AG10803 (cell line): ENCODE results near the gene TUBGCP4.
"Not testable (repeated sequence)": the region's sequence is repeated elsewhere in the genome, so short reads cannot be mapped to it uniquely, and the experiment has no call there.

Experiments
- DNase-seq: peaks from one replicate; pipeline ENCODE4 v3.0.0; 2010; ENCODE audit warnings: low read depth
- H3K4me3 ChIP-seq: 2 replicates; pipeline ENCODE4 v1.5.1; 2011; ENCODE audit warnings: mild to moderate bottlenecking, low read length, control low read depth
- CTCF ChIP-seq: conservative IDR thresholded peaks from 2 replicates; pipeline ENCODE4 v1.5.1; 2011; ENCODE audit warnings: mild to moderate bottlenecking, low read length, control low read depth, inconsistent platforms

Gene TUBGCP4

GRCh38 chr15:43376017-43376705, 5.3 kb downstream of the TUBGCP4 start:
- H3K4me3 ChIP-seq = no peak overlapping the region
- DNase-seq = peak; percentile 28
- TF ChIP-seq CTCF = peak; percentile 86

- no peak for DNase-seq
- TF ChIP-seq CTCF = no peak
- H3K4me3 ChIP-seq = no peak overlapping the region
Observed at GRCh38 chr15:43378601-43379000, 7.7 kb downstream of the TUBGCP4 start.

GRCh38 chr15:43382310-43382709, 11.4 kb downstream of the TUBGCP4 start:
- H3K4me3 ChIP-seq = no peak overlapping the region
- no peak for TF ChIP-seq CTCF
- no peak for DNase-seq

DNA sequence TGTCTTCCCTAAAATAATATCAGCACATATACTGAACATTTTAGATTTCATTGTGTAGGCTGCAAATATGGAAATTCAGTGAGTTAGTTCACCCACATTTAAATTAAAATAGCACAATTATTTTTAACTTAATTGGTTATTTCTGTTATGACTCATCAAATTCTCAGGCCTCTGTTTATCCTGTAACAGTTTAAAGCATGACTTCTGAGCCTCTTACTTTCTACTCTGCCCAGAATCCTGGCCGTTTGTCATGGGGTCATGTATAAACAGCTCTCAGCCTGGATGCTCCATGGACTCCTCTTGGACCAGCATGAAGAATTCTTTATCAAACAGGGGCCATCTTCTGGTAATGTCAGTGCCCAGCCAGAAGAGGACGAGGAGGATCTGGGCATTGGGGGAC, 12.2 kb downstream of the TUBGCP4 start:
- TF ChIP-seq CTCF = no peak
- DNase-seq = peak; percentile 19
- no peak overlapping the region for H3K4me3 ChIP-seq

DNA sequence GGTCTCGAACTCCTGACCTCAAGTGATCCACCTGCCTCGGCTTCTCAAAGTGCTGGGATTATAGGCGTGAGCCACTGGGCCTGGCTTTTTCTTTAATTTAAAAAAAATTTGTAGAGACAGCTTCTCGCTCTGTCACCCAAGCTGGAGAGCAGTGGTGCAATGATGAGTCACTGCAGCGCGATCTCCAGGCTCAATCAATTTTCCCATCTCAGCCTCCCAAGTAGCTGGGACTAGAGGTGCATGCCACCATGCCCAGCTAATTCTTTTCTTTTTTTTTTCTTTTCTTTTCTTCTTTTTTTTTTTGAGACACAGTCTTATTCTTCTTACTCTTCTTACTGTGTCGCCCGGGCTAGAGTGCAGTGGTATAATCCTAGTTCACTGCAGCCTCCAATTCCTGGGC, 19.8 kb downstream of the TUBGCP4 start:
- H3K4me3 ChIP-seq = no peak overlapping the region
- peak; percentile 21 for DNase-seq
- TF ChIP-seq CTCF = no peak

DNA sequence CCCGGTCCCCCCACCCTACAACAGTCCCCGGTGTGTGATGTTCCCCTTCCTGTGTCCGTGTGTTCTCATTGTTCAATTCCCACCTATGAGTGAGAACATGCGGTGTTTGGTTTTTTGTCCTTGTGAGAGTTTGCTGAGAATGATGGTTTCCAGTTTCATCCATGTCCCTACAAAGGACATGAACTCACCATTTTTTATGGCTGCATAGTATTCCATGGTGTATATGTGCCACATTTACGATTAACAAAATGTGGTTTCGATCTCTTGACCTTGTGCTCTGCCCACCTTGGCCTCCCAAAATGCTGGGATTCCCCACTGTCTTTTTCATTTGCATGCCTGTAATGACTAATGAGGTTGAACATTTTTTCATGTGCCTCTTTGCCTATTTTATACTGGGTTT, 22.7 kb downstream of the TUBGCP4 start:
- DNase-seq, H3K4me3 ChIP-seq: not testable (repeated sequence)

DNA sequence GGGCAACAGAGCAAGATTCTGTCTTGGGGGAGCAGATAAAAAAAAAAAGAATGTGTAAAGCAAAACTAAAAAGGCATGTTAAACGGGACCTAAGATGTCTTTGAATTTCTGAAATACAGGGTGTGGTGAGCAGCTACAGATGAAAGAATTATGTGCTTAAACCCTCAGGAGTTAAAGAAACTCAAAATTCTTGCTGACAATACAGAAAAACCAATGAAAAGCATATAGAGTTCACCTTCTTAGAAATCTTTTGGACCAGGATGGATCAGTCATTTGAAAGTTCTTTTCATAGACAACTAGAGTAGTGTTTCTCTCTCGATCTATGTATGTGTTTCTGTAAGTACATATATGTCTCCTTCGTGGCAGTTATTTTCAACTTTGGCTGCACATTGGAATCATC, 31.4 kb downstream of the TUBGCP4 start:
- TF ChIP-seq CTCF = no peak
- no peak overlapping the region for H3K4me3 ChIP-seq
- no peak for DNase-seq

GRCh38 chr15:43403616-43404015, 32.7 kb downstream of the TUBGCP4 start:
- no peak for DNase-seq
- H3K4me3 ChIP-seq = no peak overlapping the region
- no peak for TF ChIP-seq CTCF
